K562 (cell line): ENCODE measurements around the gene PLXND1. TPM values are rescaled to one million over a fixed set of nuclear protein-coding genes. Genes with fewer than 3 reads are reported as not detected.

Source experiments
- ATAC-seq: fragments of 200-7000 bp; cut with Tn5 transposase; 3 replicates; pipeline ENCODE4 v1.9.1; 2020; ENCODE audit warnings: moderate library complexity
- BruUV-seq: library from RNA; stranded (reverse); fragments of 400-500 nt; replicated peaks from 2 replicates; lab custom pipeline; 2021; lab: Mats Ljungman, UMichigan
- CTCF ChIA-PET: fragments of 300-600 bp; formaldehyde crosslinking; extraction: SDS; loops from one replicate; lab custom pipeline; 2021; ENCODE audit warnings: low intra/inter-chr PET ratio; lab: Yijun Ruan, JAX
- POLR2A ChIA-PET: fragments of 300-600, 350-650 bp; sonication (Branson Sonifier 250); formaldehyde crosslinking; extraction: SDS; loops from one replicate; lab custom pipeline; 2021; ENCODE audit warnings: antibody characterized with exemption, inconsistent platforms; lab: Yijun Ruan, JAX
- DNase-seq, 4 experiments: peaks; one replicate each; pipeline versions ENCODE4 v3.0.0 to v3.0.0-alpha.2; 2011 to 2018; ENCODE audit warnings: low spot score in 3 of 4, mixed read lengths in 3 of 4; ENCODE audit errors: extremely low read depth in 1 of 4
- FAIRE-seq: peaks from 2 replicates; lab custom pipeline; 2011; peaks lifted over from hg19 to GRCh38; lab: Jason Lieb, UNC
- H2AFZ ChIP-seq: 2 replicates; pipeline ENCODE4 v1.6.0; 2011; ENCODE audit warnings: low read depth, low read length, control low read depth, inconsistent platforms
- H3K27ac ChIP-seq: fragments of 200-600 bp; 3 replicates; pipeline ENCODE4 v1.8.0; 2011; ENCODE audit warnings: low read depth, mild to moderate bottlenecking, control low read depth, inconsistent platforms, low read length, moderate library complexity, mixed read lengths; ENCODE audit errors: extremely low read depth
- H3K27me3 ChIP-seq, 2 experiments: fragments of 300-600 bp in 1 of 2; 2 replicates in 1 of 2; 3 replicates in 1 of 2; pipeline versions ENCODE4 v1.6.0 to v1.8.0; 2011; ENCODE audit warnings: inconsistent platforms in 2 of 2, low read length in 2 of 2, mild to moderate bottlenecking in 1 of 2, mixed read lengths in 1 of 2, moderate library complexity in 1 of 2; ENCODE audit not compliant: control insufficient read depth in 2 of 2, insufficient read depth in 2 of 2
- H3K36me3 ChIP-seq: fragments of 300-600 bp; 3 replicates; pipeline ENCODE4 v1.8.0; 2011; ENCODE audit warnings: mild to moderate bottlenecking, low read length, inconsistent platforms; ENCODE audit not compliant: control insufficient read depth, insufficient read depth
- H3K4me1 ChIP-seq, 2 experiments: fragments of 200-600 bp in 1 of 2; replicated peaks in 1 of 2; 2 replicates in 1 of 2; 3 replicates in 1 of 2; pipeline versions ENCODE4 v1.5.1 to v1.8.0; 2011; ENCODE audit warnings: inconsistent platforms in 2 of 2, low read length in 2 of 2, mild to moderate bottlenecking in 1 of 2, mixed read lengths in 1 of 2, moderate library complexity in 1 of 2; ENCODE audit not compliant: control insufficient read depth in 2 of 2, insufficient read depth in 2 of 2
- H3K4me2 ChIP-seq: 2 replicates; pipeline ENCODE4 v1.6.1; 2011; ENCODE audit warnings: low read length, control low read depth, inconsistent platforms, mixed read lengths; ENCODE audit not compliant: insufficient read depth
- H3K4me3 ChIP-seq: fragments of 200-600 bp; sonication (generic), shearing (Covaris generic); 2 replicates; pipeline ENCODE4 v1.5.1; 2016; ENCODE audit warnings: control low read depth, inconsistent platforms
- H3K79me2 ChIP-seq: fragments of 200-600 bp; 3 replicates; pipeline ENCODE4 v1.8.0; 2011; ENCODE audit warnings: low read length, inconsistent platforms; ENCODE audit not compliant: control insufficient read depth, insufficient read depth
- H3K9ac ChIP-seq, 2 experiments: 2 replicates each; pipeline versions ENCODE4 v1.6.0 to v1.6.1; 2011; ENCODE audit warnings: low read depth in 2 of 2, low read length in 2 of 2, control low read depth in 1 of 2, inconsistent platforms in 1 of 2, mild to moderate bottlenecking in 1 of 2, mixed read lengths in 1 of 2; ENCODE audit not compliant: insufficient read depth in 1 of 2
- H3K9me1 ChIP-seq: one replicate; pipeline ENCODE4 v1.6.0; 2011; ENCODE audit warnings: inconsistent platforms, mild to moderate bottlenecking, low read length, moderate library complexity; ENCODE audit not compliant: control insufficient read depth, insufficient read depth
- H3K9me3 ChIP-seq: replicated peaks from 2 replicates; pipeline ENCODE4 v1.5.1; 2011; ENCODE audit warnings: low read depth, low read length, inconsistent platforms; ENCODE audit not compliant: control insufficient read depth, insufficient read depth
- H4K20me1 ChIP-seq: replicated peaks from 2 replicates; pipeline ENCODE4 v1.6.1; 2011; ENCODE audit warnings: low read length, inconsistent platforms, mixed read lengths; ENCODE audit not compliant: control insufficient read depth, insufficient read depth
- ARID3A ChIP-seq: IDR thresholded peaks from 2 replicates; pipeline ENCODE4 v1.6.1; 2012; ENCODE audit warnings: low read depth, low read length, improper control_type of control experiment, borderline replicate concordance
- BMI1 ChIP-seq: fragments of 150-350 bp; IDR thresholded peaks from 2 replicates; pipeline ENCODE4 v1.6.1; 2014; ENCODE audit warnings: low read length
- BRF1 ChIP-seq: IDR thresholded peaks from 3 replicates; pipeline ENCODE4 v1.6.1; 2011; ENCODE audit warnings: borderline replicate concordance, mild to moderate bottlenecking; ENCODE audit not compliant: insufficient read length; ENCODE audit errors: extremely low read depth
- CREBBP ChIP-seq: IDR thresholded peaks from one replicate; pipeline ENCODE4 v1.6.1; 2012; ENCODE audit warnings: low read depth, mild to moderate bottlenecking, control low read depth, inconsistent platforms, low read length
- JUND ChIP-seq, 2 experiments: IDR thresholded peaks; 2 replicates in 1 of 2; 3 replicates in 1 of 2; pipeline ENCODE4 v1.6.1; 2011; ENCODE audit warnings: borderline replicate concordance in 2 of 2, low read depth in 2 of 2, low read length in 2 of 2, improper control_type of control experiment in 1 of 2, missing biosample characterization in 1 of 2, missing genetic modification characterization in 1 of 2, missing genetic modification reagents in 1 of 2
- KDM1A ChIP-seq, 2 experiments: fragments of 450-650 bp; IDR thresholded peaks; 2 replicates each; pipeline ENCODE4 v1.6.1; 2016; ENCODE audit warnings: mild to moderate bottlenecking in 2 of 2
- NFE2L1 ChIP-seq: fragments of 450-650 bp; IDR thresholded peaks from 2 replicates; pipeline ENCODE4 v1.6.1; 2016; ENCODE audit warnings: missing genetic modification characterization, low read depth, mild to moderate bottlenecking, missing compliant biosample characterization, moderate library complexity, borderline replicate concordance
- NFYB ChIP-seq: IDR thresholded peaks from 2 replicates; pipeline ENCODE4 v1.6.1; 2011; ENCODE audit warnings: mild to moderate bottlenecking, moderate library complexity; ENCODE audit not compliant: insufficient read length; ENCODE audit errors: extremely low read depth
- RCOR1 ChIP-seq, 2 experiments: IDR thresholded peaks; 2 replicates each; pipeline ENCODE4 v1.6.1; 2012; ENCODE audit warnings: low read depth in 2 of 2, low read length in 2 of 2, borderline replicate concordance in 1 of 2, improper control_type of control experiment in 1 of 2
- THRAP3 ChIP-seq: fragments of 450-650 bp; IDR thresholded peaks from 2 replicates; pipeline ENCODE4 v1.6.1; 2016; ENCODE audit warnings: mild to moderate bottlenecking, inconsistent platforms, borderline replicate concordance
- ZNF197 ChIP-seq: fragments of 200-800 bp; sonication (Bioruptor generic); IDR thresholded peaks from 2 replicates; pipeline ENCODE4 v1.6.1; 2016; ENCODE audit warnings: low read depth, missing genetic modification characterization, missing compliant biosample characterization
- ZNF354B ChIP-seq: fragments of 250-450 bp; sonication (Bioruptor Pico); IDR thresholded peaks from 2 replicates; pipeline ENCODE4 v1.4.0; 2020
- WGBS: fragments of 100-300 bp; shearing (Covaris generic); methylation state at CpG from one replicate; pipeline ENCODE4 v1.1.6; 2016; ENCODE audit warnings: low coverage, mixed read lengths; ENCODE audit not compliant: insufficient coverage; ENCODE audit errors: missing lambda C conversion rate; 5-methylcytosine and 5-hydroxymethylcytosine counted together
- in situ Hi-C: fragments of 300-500 bp; cut with MboI; formaldehyde crosslinking; loops from 4 replicates; pipeline ENCODE4 v1.15.0; 2018; ENCODE audit warnings: inconsistent platforms, mixed read lengths
- intact Hi-C: fragments of 100-400 bp; cut with micrococcal nuclease; formaldehyde crosslinking; loops from 2 replicates; pipeline ENCODE4 v1.14.2; 2022
- polyA plus RNA-seq, 8 experiments: library from polyadenylated mRNA; depleted of rRNA in 4 of 8; stranded (reverse) in 5 of 8; unstranded in 3 of 8; fragments of >200 nt; fragmentation: Nextera tagmentation in 2 of 8; fragmentation: Illumina TruSeq in 1 of 8; extraction: Ambion mirVana in 2 of 8; extraction: Trizol in 1 of 8; gene quantifications; 2 replicates each; pipeline versions ENCODE4 v1.2.1 to v1.2.3, GENCODE V29; 2011 to 2014; ENCODE audit warnings: inconsistent platforms in 1 of 8, missing spikeins in 1 of 8
- total RNA-seq, 7 experiments: library from RNA; depleted of rRNA in 6 of 7; stranded (reverse); fragments of >200 nt in 6 of 7; fragmentation: Illumina TruSeq in 2 of 7; extraction: Trizol in 2 of 7; gene quantifications; 2 replicates each; pipeline versions ENCODE4 v1.2.1 to v1.2.3, GENCODE V29; 2011 to 2021; ENCODE audit warnings: low replicate concordance in 1 of 7
- TF ChIP-seq, protein P1 (sequence below), 2 experiments: fragments of 150-350 bp in 1 of 2; IDR thresholded peaks; 2 replicates each; pipeline ENCODE4 v1.6.1; 2012 to 2016; ENCODE audit warnings: low read depth in 2 of 2, low read length in 2 of 2, mild to moderate bottlenecking in 1 of 2, moderate library complexity in 1 of 2

The PLXND1 gene
- total and polyA plus RNA-seq, 9 of the 15 experiments (the other 6 are each of a cell fraction or from before 2014, with no cell fraction given), result 0.34 to 28.8 (median 14.0) TPM

GRCh38 chr3:129524081-129524480 is 82.4 kb downstream of the PLXND1 start:
- no peaks in the 10 kb centered on the region for H3K4me1 ChIP-seq
- TF ChIP-seq JUND (IDR thresholded peaks at IDR 0.05; ENCODE audit: borderline replicate concordance, low read depth, low read length) (no peak), JUND (tag; IDR thresholded peaks at IDR 0.05; ENCODE audit: borderline replicate concordance, low read depth, low read length) (no peak), ZNF197 (no peak), ARID3A (no peak), CREBBP (no peak), RCOR1 (IDR thresholded peaks at IDR 0.05; ENCODE audit: borderline replicate concordance in 1 of 2, low read depth in 2 of 2, low read length in 2 of 2) (0 out of 4 replicates have a peak, but pooled peaks of 1 of the 2 experiments have one; percentile 42), KDM1A (IDR thresholded peaks at IDR 0.05) (peak in 1 of 2 experiments; percentile 17; a peak in 1 of 4 replicates), BMI1 (no peak), BRF1 (no peak), THRAP3 (no peak), NFYB (no peak), NFE2L1 (tag) (no peak), ZNF354B (CRISPR knock-in tag) (no peak)
- TF ChIP-seq, protein P1, sequence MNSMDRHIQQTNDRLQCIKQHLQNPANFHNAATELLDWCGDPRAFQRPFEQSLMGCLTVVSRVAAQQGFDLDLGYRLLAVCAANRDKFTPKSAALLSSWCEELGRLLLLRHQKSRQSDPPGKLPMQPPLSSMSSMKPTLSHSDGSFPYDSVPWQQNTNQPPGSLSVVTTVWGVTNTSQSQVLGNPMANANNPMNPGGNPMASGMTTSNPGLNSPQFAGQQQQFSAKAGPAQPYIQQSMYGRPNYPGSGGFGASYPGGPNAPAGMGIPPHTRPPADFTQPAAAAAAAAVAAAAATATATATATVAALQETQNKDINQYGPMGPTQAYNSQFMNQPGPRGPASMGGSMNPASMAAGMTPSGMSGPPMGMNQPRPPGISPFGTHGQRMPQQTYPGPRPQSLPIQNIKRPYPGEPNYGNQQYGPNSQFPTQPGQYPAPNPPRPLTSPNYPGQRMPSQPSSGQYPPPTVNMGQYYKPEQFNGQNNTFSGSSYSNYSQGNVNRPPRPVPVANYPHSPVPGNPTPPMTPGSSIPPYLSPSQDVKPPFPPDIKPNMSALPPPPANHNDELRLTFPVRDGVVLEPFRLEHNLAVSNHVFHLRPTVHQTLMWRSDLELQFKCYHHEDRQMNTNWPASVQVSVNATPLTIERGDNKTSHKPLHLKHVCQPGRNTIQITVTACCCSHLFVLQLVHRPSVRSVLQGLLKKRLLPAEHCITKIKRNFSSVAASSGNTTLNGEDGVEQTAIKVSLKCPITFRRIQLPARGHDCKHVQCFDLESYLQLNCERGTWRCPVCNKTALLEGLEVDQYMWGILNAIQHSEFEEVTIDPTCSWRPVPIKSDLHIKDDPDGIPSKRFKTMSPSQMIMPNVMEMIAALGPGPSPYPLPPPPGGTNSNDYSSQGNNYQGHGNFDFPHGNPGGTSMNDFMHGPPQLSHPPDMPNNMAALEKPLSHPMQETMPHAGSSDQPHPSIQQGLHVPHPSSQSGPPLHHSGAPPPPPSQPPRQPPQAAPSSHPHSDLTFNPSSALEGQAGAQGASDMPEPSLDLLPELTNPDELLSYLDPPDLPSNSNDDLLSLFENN (IDR thresholded peaks at IDR 0.05; ENCODE audit: low read depth in 2 of 2, low read length in 2 of 2), result no peak
- POLR2A ChIA-PET, result interaction anchor here (1.4 kb wide), 1 partner anchor 84 kb away, joined by 3 read pairs; the partner anchor contains the start of genes IFT122 and MBD4
- no TSS peak for BruUV-seq
- ATAC-seq (no peak), FAIRE-seq (no peak), DNase-seq (no peak)
- CTCF ChIA-PET, result no interaction called here
- no peaks in the 10 kb centered on the region for H4K20me1 ChIP-seq
- no peak overlapping the region for H3K9ac ChIP-seq
- H3K4me3 ChIP-seq, result no peak overlapping the region
- in situ Hi-C loops (no loop called here), intact Hi-C loops (no loop called here)
- H3K9me3 ChIP-seq, result no peaks in the 10 kb centered on the region
- H3K27ac ChIP-seq, result no peak overlapping the region
- H3K36me3 ChIP-seq, result no peaks in the 10 kb centered on the region
- H3K27me3 ChIP-seq, result peaks cover 0 to 26% of the 10 kb centered on the region in 2 experiments; a peak in 2 of 5 replicates
- no peak overlapping the region for H2AFZ ChIP-seq
- WGBS, result 9% methylated on average over 4 of the region's 4 CpGs
- no peaks in the 10 kb centered on the region for H3K79me2 ChIP-seq
- no peaks in the 10 kb centered on the region for H3K9me1 ChIP-seq
- no peak overlapping the region for H3K4me2 ChIP-seq
